GM12865 (cell line): ENCODE results near the gene SERPINA1.

Experiments
- DNase-seq: peaks from one replicate; pipeline ENCODE4 v3.0.0; 2010; ENCODE audit warnings: low read depth
- H3K4me3 ChIP-seq: 2 replicates; pipeline ENCODE4 v1.5.1; 2011; ENCODE audit warnings: mild to moderate bottlenecking, low read depth, low read length, control low read depth
- TF ChIP-seq, protein P1 (sequence below): IDR thresholded peaks from 2 replicates; pipeline ENCODE4 v1.5.1; 2011; ENCODE audit warnings: low read length, control low read depth, low read depth, inconsistent platforms; ENCODE audit not compliant: insufficient read depth; ENCODE audit errors: missing control alignments

SERPINA1 gene

GRCh38 chr14:94329857-94330256 is 58.5 kb downstream of the SERPINA1 start:
- TF ChIP-seq, protein P1, sequence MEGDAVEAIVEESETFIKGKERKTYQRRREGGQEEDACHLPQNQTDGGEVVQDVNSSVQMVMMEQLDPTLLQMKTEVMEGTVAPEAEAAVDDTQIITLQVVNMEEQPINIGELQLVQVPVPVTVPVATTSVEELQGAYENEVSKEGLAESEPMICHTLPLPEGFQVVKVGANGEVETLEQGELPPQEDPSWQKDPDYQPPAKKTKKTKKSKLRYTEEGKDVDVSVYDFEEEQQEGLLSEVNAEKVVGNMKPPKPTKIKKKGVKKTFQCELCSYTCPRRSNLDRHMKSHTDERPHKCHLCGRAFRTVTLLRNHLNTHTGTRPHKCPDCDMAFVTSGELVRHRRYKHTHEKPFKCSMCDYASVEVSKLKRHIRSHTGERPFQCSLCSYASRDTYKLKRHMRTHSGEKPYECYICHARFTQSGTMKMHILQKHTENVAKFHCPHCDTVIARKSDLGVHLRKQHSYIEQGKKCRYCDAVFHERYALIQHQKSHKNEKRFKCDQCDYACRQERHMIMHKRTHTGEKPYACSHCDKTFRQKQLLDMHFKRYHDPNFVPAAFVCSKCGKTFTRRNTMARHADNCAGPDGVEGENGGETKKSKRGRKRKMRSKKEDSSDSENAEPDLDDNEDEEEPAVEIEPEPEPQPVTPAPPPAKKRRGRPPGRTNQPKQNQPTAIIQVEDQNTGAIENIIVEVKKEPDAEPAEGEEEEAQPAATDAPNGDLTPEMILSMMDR = no peak
- DNase-seq = no peak
- no peak overlapping the region for H3K4me3 ChIP-seq

DNA sequence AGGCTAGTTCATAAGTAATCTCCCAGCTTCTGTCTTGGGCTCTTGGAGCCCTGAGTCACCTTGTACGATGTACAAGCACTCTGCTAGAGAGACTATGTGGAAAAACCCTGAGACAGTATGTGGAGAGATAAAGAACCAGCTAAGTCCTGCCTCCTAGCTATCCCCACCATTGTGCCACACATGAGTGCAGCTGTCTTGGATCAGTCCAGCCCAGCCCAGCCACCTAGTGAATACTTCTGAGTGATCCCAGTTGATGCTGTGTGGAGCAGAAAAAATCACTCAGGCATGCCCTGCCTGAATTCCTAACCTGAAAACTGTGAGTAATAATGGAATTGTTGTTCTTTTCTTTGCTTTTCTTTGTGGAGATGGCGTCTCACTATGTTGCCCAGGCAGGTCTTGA is 60.2 kb downstream of the SERPINA1 start:
- H3K4me3 ChIP-seq = no peak overlapping the region
- DNase-seq = no peak
- TF ChIP-seq, protein P1 = no peak
